Aorta (tissue), 5 donors: Measurements from ENCODE around the gene DAB2IP. TPM values are rescaled to one million over a fixed set of nuclear protein-coding genes. Genes with fewer than 3 reads are reported as not detected.
A peak's percentile ranks its signal among the peaks of the same experiment; 100 is the strongest.

ENCODE experiments used
- ATAC-seq: fragments of 200-7000 bp; cut with Tn5 transposase; one replicate; pipeline ENCODE4 v1.9.1; 2022; ENCODE audit warnings: moderate library complexity; ENCODE audit not compliant: low FRiP score
- DNase-seq, 2 donors: peaks; one replicate each; pipeline ENCODE4 v3.0.0-alpha.2; 2020
- H3K27ac ChIP-seq, 2 donors: one replicate each; pipeline ENCODE4 v1.5.1; 2013; ENCODE audit warnings: low read length in 2 of 2, mild to moderate bottlenecking in 2 of 2, moderate library complexity in 2 of 2, control low read depth in 1 of 2, inconsistent platforms in 1 of 2, low read depth in 1 of 2
- H3K27me3 ChIP-seq, 2 donors: one replicate each; pipeline ENCODE4 v1.6.1; 2013; ENCODE audit warnings: control low read depth in 1 of 2, low read length in 1 of 2, mild to moderate bottlenecking in 1 of 2, moderate library complexity in 1 of 2; ENCODE audit not compliant: insufficient read depth in 2 of 2, control insufficient read depth in 1 of 2
- H3K36me3 ChIP-seq, 2 donors: one replicate each; pipeline ENCODE4 v1.6.1; 2013; ENCODE audit warnings: control low read depth in 1 of 2, low read length in 1 of 2, mild to moderate bottlenecking in 1 of 2; ENCODE audit not compliant: insufficient read depth in 2 of 2, control insufficient read depth in 1 of 2
- H3K4me1 ChIP-seq, 2 donors: one replicate each; pipeline ENCODE4 v1.6.1; 2013; ENCODE audit warnings: low read length in 2 of 2, control low read depth in 1 of 2, mild to moderate bottlenecking in 1 of 2, moderate library complexity in 1 of 2; ENCODE audit not compliant: insufficient read depth in 2 of 2, control insufficient read depth in 1 of 2
- H3K4me3 ChIP-seq, 2 donors: one replicate each; pipeline ENCODE4 v1.5.1; 2013; ENCODE audit warnings: low read length in 2 of 2, control low read depth in 1 of 2, mild to moderate bottlenecking in 1 of 2
- H3K9me3 ChIP-seq: one replicate; pipeline ENCODE4 v1.6.1; 2013; ENCODE audit warnings: mild to moderate bottlenecking, low read length; ENCODE audit not compliant: control insufficient read depth
- WGBS, 2 donors: extraction: QIAGEN DNeasy Blood & Tissue Kit; methylation state at CpG; one replicate each; pipeline ENCODE4 v1.1.7; 2013; 5-methylcytosine and 5-hydroxymethylcytosine counted together
- intact Hi-C, 2 donors: fragments of 100-400 bp; cut with DNase I; formaldehyde crosslinking; loops; one replicate each; pipeline versions ENCODE4 v1.14.2 to v1.15.0; 2022
- polyA plus RNA-seq, 2 donors: library from polyadenylated mRNA; stranded (reverse); fragments of 200-250 nt; gene quantifications; one replicate each; pipeline ENCODE4 v1.2.3, GENCODE V29; 2013
- total RNA-seq, 2 donors: library from RNA; stranded (reverse); fragmentation: NEBNext Ultra II Directional; extraction: Animal tissue kit (Norgen Biotek cat#: 25700); gene quantifications; one replicate each; pipeline ENCODE4 v1.2.1, GENCODE V29; 2021
- donor health status: healthy with polysubstance abuse.
- donor health status: Bipolar disorder and iron deficiency.
- donor health status: DM: no; HTN: no; CAD: no.
- donor health status: DM: no; HTN: no; CAD: no.
- donor health status: DM: yes; HTN: yes; CAD: no.

DAB2IP gene
- total and polyA plus RNA-seq, 4 donors = 12.0 to 75.4 (median 51.4) TPM

GRCh38 chr9:121678501-121679022, 27.1 kb downstream of the DAB2IP start:
- ATAC-seq (no peak), DNase-seq (peak in 1 of 2 donors; percentile 44)
- Histone ChIP-seq H3K4me3 (no peak overlapping the region), H3K9me3 (no peaks in the 10 kb centered on the region), H3K27ac (no peak overlapping the region), H3K4me1 (no peaks in the 10 kb centered on the region), H3K27me3 (no peaks in the 10 kb centered on the region), H3K36me3 (no peaks in the 10 kb centered on the region)
- intact Hi-C loops = no loop called here
- 92 to 95% methylated on average over 22 of the region's 22 CpGs for WGBS, 2 donors

DNA sequence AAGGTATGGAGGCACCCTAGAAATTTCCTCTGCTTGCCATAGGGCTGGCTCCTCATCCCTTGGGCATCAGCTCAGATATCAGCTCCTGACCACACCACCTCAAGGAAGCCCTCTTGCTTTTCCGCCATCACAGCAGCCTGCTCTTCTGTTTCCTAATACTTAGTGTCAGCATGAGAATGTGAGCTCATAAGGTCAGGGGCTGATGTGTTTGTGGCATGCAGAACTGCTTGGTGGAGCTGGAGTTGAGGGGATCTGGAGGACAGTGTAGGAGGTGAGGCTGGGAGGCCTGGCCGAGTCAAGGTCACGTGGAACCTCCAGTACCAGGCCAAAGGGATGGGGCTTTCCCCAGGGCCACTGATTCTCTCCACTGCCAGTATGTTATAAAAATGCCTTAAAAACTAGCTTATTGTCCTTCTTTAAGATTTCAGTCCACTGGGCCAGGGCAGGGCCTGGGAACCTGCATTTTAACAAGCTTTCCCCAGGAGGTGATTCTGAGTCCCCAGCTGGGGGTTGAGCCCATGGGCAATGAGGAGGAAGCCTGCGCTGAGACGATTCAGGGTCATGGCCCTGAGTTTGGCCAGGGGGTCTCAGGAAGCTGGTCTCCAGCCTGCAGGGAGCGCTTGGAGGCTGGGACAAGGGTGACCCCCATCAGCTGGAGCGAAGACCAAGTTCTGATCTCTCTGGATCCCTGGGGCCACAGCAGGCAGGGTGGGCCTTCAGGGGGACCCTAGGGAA, 28.6 kb downstream of the DAB2IP start:
- peak; percentile 17 to 37 for DNase-seq
- no peak overlapping the region for H3K27ac ChIP-seq
- H3K4me3 ChIP-seq = no peak overlapping the region
- H3K4me1 ChIP-seq = no peaks in the 10 kb centered on the region
- H3K9me3 ChIP-seq = no peaks in the 10 kb centered on the region
- intact Hi-C loops = loop anchor here (5.0 to 10.0 kb wide), 2 partner anchors 38 to 45 kb away; no protein-coding TSS in a partner anchor
- H3K27me3 ChIP-seq = no peaks in the 10 kb centered on the region
- 97% methylated on average over 7 of the region's 7 CpGs for WGBS, 2 donors
- ATAC-seq = no peak
- H3K36me3 ChIP-seq = no peaks in the 10 kb centered on the region

DNA sequence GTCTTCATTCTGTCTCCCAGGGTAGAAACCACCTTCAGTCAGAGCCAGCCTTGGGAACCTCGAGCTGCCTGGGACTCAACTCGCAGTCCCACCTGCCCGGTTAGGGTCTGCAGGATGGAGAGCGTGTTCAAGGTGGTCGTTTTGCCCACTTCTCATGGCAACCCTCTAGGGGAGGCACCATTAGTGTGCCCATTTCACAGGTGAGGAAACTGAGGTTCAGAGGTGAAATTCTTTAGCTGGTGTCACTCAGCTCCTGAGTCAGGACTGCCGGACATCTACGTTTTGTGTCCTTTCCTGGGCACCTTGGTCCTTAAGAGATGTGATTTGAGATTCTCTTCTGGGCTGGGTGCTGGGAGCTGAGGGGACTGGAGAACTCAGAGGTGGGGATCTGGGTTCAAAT, 30.0 kb downstream of the DAB2IP start:
- H3K36me3 ChIP-seq = no peaks in the 10 kb centered on the region
- WGBS, 2 donors = 94% methylated on average over 7 of the region's 7 CpGs
- intact Hi-C loops = loop anchor here (5.0 to 10.0 kb wide), 2 partner anchors 39 to 47 kb away; no protein-coding TSS in a partner anchor
- H3K4me3 ChIP-seq = no peak overlapping the region
- no peaks in the 10 kb centered on the region for H3K9me3 ChIP-seq
- DNase-seq (peak in 1 of 2 donors; percentile 20), ATAC-seq (no peak)
- H3K27me3 ChIP-seq = no peaks in the 10 kb centered on the region
- H3K27ac ChIP-seq = no peak overlapping the region
- no peaks in the 10 kb centered on the region for H3K4me1 ChIP-seq

DNA sequence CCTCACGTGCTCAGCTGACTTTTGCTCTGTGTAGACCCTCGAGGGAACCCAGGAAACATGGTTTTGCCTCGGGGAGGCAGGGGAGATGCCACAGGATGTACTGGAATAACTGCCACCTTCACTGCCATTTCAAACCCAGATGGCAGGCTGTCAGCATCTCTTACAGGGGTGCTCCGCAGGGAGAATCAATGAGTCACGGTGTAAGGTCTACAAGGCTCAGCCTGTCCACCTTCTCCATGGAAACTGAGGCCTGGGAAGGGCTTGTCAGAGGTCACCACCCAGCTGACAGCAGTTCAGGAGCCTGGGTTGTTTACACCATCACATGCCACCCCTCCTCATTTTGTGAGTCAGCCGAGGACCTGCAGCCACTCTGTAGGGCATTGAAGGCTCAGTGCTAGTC, 30.8 kb downstream of the DAB2IP start:
- ATAC-seq = no peak
- no peaks in the 10 kb centered on the region for H3K4me1 ChIP-seq
- intact Hi-C loops = loop anchor here (5.0 to 10.0 kb wide), 2 partner anchors 40 to 47 kb away; no protein-coding TSS in a partner anchor

GRCh38 chr9:121682926-121683515, 31.6 kb downstream of the DAB2IP start:
- no peak overlapping the region for H3K27ac ChIP-seq
- ATAC-seq (no peak), DNase-seq (peak; percentile 13 to 27)
- H3K4me3 ChIP-seq = no peak overlapping the region
- no peaks in the 10 kb centered on the region for H3K9me3 ChIP-seq
- H3K36me3 ChIP-seq = no peaks in the 10 kb centered on the region
- intact Hi-C loops = loop anchor here (5.0 to 10.0 kb wide), 2 partner anchors 41 to 48 kb away; no protein-coding TSS in a partner anchor
- H3K4me1 ChIP-seq = no peaks in the 10 kb centered on the region
- 74 to 84% methylated on average over 4 to 5 of the region's 5 CpGs for WGBS, 2 donors
- H3K27me3 ChIP-seq = no peaks in the 10 kb centered on the region

More for the DNA sequence above, 30.8 kb downstream of the DAB2IP start:
- no peak overlapping the region for H3K27ac ChIP-seq
- 74 to 76% methylated on average over 6 of the region's 6 CpGs for WGBS, 2 donors
- no peak overlapping the region for H3K4me3 ChIP-seq
- H3K9me3 ChIP-seq = no peaks in the 10 kb centered on the region
- H3K36me3 ChIP-seq = no peaks in the 10 kb centered on the region
- H3K27me3 ChIP-seq = no peaks in the 10 kb centered on the region
- peak in 1 of 2 donors; percentile 13 for DNase-seq

DNA sequence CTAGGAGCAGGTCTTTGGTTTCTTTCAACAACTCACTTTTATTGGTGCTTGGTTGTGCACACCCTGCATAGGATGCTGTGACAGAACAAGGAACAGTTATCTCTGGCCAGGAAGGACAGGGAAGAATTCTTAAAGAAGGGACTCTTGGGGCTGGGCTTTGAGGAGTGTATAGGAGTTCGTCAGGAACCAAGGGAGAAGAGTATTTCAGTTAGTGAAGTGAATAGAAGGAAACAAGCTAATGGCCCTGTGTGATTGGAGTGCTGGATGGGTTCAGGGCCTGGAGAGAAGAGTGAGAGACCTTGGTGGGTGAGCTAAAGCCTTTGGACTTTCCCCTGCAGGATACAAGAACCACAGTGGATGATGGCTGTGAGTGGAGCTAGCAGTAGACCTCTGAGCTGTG, 32.2 kb downstream of the DAB2IP start:
- H3K4me1 ChIP-seq = no peaks in the 10 kb centered on the region

GRCh38 chr9:121684381-121685145, 33.1 kb downstream of the DAB2IP start:
- H3K27me3 ChIP-seq = no peaks in the 10 kb centered on the region
- no peak overlapping the region for H3K4me3 ChIP-seq
- no peaks in the 10 kb centered on the region for H3K4me1 ChIP-seq
- intact Hi-C loops = loop anchor here (1.0 to 10.0 kb wide), 4 partner anchors 42 to 303 kb away; no protein-coding TSS in a partner anchor
- H3K9me3 ChIP-seq = no peaks in the 10 kb centered on the region
- no peak overlapping the region for H3K27ac ChIP-seq
- no peaks in the 10 kb centered on the region for H3K36me3 ChIP-seq
- WGBS, 2 donors = 70 to 71% methylated on average over 19 of the region's 19 CpGs
- ATAC-seq (no peak), DNase-seq (peak; percentile 70 to 87)

More for the DNA sequence above, 32.2 kb downstream of the DAB2IP start:
- no peak for ATAC-seq
- Histone ChIP-seq H3K4me3 (no peak overlapping the region), H3K36me3 (no peaks in the 10 kb centered on the region), H3K9me3 (no peaks in the 10 kb centered on the region), H3K27ac (no peak overlapping the region), H3K27me3 (no peaks in the 10 kb centered on the region)
- DNase-seq = no peak
- 91 to 95% methylated on average over 1 of the region's 1 CpG for WGBS, 2 donors
- intact Hi-C loops = loop anchor here (1.0 to 10.0 kb wide), 3 partner anchors 41 to 137 kb away; no protein-coding TSS in a partner anchor

GRCh38 chr9:121685146-121685794, 33.8 kb downstream of the DAB2IP start:
- Histone ChIP-seq H3K27ac (no peak overlapping the region), H3K9me3 (no peaks in the 10 kb centered on the region), H3K36me3 (no peaks in the 10 kb centered on the region), H3K4me3 (no peak overlapping the region), H3K4me1 (no peaks in the 10 kb centered on the region), H3K27me3 (no peaks in the 10 kb centered on the region)
- intact Hi-C loops = loop anchor here in 1 of 2 donors (5.0 to 10.0 kb wide), 2 partner anchors 50 to 302 kb away; no protein-coding TSS in a partner anchor
- DNase-seq (peak in 1 of 2 donors; percentile 55), ATAC-seq (no peak)
- 91 to 92% methylated on average over 14 of the region's 14 CpGs for WGBS, 2 donors
